Superior temporal gyrus (tissue), 1 donor: ENCODE results near the gene B3GALT6.
A peak's percentile ranks its signal among the peaks of the same experiment; 100 is the strongest.

Experiments used
- DNase-seq: peaks from one replicate; pipeline ENCODE4 v3.0.0-alpha.2; 2016; ENCODE audit errors: extremely low spot score

B3GALT6 gene

GRCh38 chr1:1215881-1216605, 16.0 kb upstream of the B3GALT6 start:
- DNase-seq, result no peak

GRCh38 chr1:1216770-1217620, 15.0 kb upstream of the B3GALT6 start:
- no peak for DNase-seq

DNA sequence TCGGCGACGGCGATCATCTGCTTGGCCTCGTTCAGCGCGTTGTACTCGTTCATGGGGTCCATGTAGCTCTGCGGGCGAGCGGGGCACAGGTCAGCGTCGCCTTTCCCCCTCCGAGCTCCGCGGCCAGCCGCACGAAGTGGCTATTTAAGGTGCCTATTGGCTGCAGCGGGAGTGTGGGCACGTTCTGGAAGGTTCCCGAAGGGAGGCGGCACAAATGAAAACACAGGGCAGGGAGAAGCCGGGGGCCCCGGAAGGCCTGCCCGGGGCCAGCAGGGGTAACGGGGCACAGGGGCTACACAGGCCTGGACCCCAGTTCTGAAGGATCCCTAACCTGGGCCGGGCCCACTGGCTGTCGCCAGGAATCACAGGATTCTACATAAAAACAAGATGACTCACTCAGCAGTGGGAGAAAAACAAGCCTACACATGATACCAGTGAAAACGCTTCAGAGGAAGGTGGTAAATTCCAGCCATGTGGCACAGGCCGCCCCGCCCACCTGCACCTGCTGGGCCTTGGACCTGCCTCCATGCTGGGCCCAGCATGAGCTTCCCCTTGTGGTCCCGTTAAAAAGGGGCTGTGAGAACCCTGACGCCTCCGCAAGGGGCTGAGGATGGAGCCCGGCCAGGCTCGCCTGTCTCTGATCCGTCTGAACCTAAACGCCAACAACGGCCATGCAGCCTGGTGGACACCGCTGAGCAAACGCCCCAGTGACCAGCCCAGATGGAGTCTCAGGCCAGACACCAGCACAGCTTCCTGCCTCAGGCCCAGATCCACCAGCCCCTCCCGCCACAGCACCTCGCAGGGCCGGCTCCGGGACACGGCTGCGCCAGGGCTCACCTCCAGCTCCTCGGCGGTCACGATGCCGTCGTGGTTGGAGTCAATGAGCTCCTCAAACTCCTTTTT, 14.2 kb upstream of the B3GALT6 start:
- peak; percentile 12 for DNase-seq

GRCh38 chr1:1218524-1219200, 13.4 kb upstream of the B3GALT6 start:
- DNase-seq, result no peak

DNA sequence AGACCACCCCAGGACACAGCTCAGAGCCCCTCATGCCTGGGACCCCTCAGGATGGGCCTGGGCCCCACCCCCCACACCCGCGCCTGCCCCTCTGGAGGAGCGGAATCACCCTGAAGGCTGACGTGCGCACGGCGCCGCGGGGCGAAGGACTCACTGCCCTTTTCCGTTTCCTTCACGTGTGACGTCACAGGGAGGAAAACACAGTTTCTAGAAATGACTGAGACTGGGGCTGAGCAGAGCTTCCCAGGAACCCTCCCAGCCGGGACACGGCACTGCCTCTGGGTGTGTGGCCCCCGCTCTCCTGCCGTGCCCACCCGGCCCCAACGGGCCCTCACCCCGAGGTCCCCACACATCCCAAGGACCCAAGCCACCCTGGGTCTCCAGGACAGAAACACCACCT, 12.7 kb upstream of the B3GALT6 start:
- DNase-seq, result no peak

- no peak for DNase-seq
Measured at GRCh38 chr1:1220197-1220596, 11.8 kb upstream of the B3GALT6 start.

GRCh38 chr1:1221887-1222574, 10.0 kb upstream of the B3GALT6 start:
- no peak for DNase-seq

GRCh38 chr1:1222575-1223225, 9.3 kb upstream of the B3GALT6 start:
- no peak for DNase-seq

GRCh38 chr1:1223321-1223720, 8.7 kb upstream of the B3GALT6 start:
- no peak for DNase-seq

GRCh38 chr1:1223891-1224290, 8.1 kb upstream of the B3GALT6 start:
- no peak for DNase-seq

GRCh38 chr1:1225238-1225845, 6.7 kb upstream of the B3GALT6 start:
- no peak for DNase-seq

GRCh38 chr1:1225913-1226312, 6.1 kb upstream of the B3GALT6 start:
- DNase-seq, result no peak

- no peak for DNase-seq
Measured at GRCh38 chr1:1226566-1227362, 5.3 kb upstream of the B3GALT6 start.

DNA sequence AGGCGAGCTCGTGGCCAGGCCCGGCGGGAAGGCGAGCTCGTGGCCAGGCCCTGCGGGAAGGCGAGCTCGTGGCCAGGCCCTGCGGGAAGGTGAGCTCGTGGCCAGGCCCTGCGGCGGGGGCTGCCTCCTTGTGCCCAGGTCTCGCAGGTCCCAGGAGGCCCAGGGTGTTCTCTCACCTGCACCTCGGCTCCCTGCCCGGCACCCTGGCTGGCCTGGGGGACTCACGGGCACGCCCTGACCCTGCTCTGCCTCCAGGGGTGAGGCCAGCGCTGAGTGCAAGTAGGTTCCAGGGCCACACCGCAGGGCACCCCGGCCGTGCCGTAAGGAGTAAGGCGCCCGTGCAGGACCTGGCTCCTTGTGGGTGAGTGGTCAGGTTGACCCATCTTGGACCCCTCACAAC, 4.7 kb upstream of the B3GALT6 start:
- no peak for DNase-seq

DNA sequence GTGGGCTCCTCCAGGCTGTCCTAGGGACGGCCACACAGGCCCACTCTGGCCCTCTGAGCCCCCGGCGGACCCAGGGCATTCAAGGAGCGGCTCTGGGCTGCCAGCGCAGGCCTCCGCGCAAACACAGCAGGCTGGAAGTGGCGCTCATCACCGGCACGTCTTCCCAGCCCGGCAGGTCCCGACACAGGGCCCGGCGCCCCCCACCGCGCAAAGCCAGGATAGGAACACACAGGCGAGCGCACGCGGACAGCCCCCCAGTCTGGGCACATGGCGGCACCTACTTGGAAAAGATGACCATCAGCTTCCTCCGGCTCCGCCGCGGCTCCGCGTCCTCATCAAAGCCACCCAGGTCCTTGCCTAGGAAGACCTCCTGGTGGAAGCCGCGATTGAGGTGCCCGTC, 3.9 kb upstream of the B3GALT6 start:
- DNase-seq, result no peak

GRCh38 chr1:1228596-1229321, 3.3 kb upstream of the B3GALT6 start:
- no peak for DNase-seq

- no peak for DNase-seq
Measured at GRCh38 chr1:1229770-1230169, 2.3 kb upstream of the B3GALT6 start.

- no peak for DNase-seq
Measured at GRCh38 chr1:1230656-1231399, 1.2 kb upstream of the B3GALT6 start.
